Ramos (cell line): ENCODE results near the gene FH.

Experiments used
- in situ Hi-C: fragments of 300-500 bp; cut with MboI; formaldehyde crosslinking; loops from one replicate; pipeline ENCODE4 v1.14.3; 2022; ENCODE audit warnings: low sequenced_read_pairs; ENCODE audit not compliant: unreplicated experiment

The FH gene

DNA sequence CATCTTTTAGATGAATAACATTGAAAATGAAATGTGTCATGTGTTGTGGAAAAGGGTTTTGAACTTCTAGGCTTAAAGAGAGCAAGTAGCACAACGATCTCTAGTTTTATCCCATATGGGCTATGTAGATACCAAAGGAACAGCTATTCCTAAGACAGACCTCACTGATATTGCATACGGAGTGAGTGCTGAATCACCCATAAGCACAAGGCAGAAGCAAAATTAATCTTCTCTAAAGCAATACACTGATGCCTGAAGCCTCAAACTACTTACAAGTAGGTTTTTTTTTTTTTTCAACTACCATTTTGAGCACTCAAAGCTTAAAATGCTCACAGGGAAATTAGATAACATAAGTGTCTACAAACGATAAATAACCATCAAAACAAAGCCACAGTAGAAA is 7.6 kb upstream of the FH start:
- in situ Hi-C loops, result loop anchor here (10.0 kb wide), 2 partner anchors 318 to 488 kb away; partner anchors contain the start of gene EXO1

DNA sequence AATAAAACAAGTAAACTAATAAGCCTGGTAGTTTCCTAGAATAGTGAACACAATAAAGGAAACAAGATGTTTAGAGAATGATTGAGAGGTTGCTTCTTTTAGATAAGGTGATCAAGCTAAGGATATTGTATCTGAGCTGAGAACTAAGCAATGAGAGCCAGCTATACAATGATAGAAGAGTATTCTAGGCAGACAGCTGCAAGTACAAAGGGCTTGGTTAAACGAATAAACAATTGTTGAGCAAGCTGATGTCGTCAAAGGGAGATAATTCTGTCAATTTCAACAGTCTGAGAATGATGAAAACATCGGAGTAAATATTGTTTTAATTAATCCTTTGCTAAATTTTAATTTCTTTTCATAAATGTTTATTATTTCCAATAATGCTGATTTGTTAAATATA is 5.5 kb upstream of the FH start:
- in situ Hi-C loops, result loop anchor here (10.0 kb wide), 2 partner anchors 320 to 490 kb away; partner anchors contain the start of gene EXO1

DNA sequence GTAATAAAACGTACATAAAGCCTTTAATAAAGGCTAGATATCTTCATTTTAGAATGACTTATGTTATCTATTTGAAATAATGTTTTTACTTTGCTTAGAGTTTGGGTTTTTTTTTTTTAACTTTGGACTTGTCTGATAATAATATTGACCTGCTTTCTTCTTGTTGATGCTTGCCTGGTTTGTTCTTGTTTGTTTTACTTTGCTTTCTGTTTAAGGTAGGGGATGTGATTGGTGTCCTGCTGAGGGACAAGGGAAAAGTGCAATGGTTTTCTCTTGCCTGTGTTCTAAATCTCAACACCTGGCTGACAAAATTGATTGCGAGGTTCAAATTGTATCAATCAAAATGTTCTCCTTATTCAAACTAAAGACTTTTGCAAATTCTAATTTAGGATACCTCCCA is 2.2 kb upstream of the FH start:
- in situ Hi-C loops, result loop anchor here (10.0 kb wide), 2 partner anchors 323 to 493 kb away; partner anchors contain the start of gene EXO1

DNA sequence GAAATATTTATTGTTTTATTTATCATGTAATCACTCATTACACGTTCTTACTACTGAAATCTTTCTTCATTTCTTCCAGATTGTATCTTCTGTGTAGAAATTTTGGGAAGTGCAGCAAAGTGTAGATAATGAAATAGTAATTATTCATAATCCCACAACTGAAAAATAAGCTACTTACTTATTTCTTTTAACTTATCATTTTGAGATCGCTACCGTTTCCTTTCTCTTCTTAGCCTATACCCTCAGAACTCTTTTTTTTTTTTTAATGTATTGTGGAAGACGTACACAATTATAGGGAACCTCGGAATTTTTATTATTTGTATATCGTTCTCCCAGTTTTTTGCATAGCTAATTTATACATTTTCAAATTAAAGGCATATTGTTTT is 518 bp upstream of the FH start:
- in situ Hi-C loops, result loop anchor here (10.0 kb wide), 2 partner anchors 325 to 495 kb away; partner anchors contain the start of gene EXO1

DNA sequence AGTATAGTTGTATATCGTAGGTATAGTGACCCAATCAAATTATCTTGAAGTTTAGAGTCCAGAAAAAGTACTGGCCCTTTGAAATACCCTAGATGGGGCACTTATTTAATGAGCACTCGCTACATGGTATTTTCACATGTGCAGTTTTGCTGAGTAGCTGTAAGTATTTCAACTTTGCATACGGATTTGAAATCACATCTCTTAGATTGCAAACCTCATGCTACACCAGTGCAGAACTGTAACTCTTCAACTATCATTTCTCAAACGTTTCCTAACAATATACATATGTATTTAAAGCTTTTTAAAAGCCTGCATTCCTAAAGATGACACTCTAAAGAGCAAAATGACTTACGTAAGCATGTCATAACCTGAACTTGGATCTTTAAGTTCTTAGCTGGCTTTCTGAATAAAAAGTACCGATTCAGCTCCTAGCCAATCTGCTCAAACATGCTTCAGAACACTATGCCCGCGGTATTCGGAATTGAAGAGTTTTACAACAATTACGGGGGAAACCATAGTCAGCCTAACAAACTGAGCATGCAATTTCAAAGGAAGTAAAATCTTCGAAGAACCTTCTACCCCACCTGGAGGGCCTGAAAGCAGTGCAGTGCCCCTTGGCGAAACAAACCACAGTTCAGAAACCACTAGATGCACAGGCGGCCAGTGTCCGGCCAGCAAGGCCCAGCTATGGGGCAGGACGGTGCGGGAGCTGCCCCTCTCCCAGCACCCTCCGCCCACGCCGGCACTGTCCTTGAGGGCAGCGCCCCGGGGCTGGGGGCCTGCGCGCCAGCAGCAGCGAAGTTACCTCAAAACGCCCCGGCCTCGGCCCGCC is 863 bp downstream of the FH start:
- in situ Hi-C loops, result no loop called here

DNA sequence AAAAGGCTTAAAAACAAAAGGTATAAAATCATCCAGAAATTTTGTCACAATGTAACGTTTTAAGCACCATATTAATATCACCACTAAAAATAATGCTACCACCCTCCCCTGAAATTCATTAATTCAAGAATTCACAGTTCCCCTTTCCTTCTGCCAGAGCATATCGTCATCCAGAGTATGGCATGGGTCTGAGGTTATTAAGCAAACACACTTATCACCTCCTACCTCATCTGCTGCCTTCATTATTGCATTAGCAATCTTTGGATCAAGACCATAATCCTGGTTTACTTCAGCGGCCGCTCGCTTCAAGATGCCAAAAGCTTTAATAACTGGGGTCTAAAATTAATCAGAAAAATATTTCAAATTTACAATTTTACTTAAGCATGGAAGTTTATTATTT is 6.2 kb downstream of the FH start:
- in situ Hi-C loops, result no loop called here

DNA sequence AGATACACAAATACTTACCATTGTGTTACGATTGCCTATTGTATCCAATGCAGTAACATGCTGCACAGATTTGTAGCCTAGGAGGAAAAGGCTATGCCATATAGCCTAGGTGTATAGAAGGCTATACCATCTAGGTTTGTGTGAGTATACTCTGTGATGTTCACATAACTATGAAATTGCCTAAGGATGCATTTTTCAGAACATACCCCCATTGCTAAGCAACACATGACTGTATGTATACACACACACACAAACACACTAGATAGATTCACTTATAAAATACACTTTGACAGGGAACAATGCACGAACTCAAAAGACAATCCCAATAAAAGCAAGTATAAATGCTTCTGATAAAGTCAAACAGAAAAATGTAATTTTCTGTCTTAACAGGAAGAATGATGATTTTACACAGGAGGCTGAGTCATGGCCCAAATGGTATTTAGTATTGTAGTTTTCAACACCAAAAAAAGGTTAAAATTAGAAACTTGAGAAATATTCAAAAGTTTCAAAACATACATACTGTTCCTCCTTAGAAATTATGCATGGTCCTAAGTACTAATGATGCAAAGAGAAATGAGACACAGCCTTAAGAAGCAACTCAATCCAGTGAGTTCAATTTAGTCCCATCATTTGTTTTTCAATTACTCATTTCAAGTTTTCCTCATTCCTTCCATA is 12.2 kb downstream of the FH start:
- in situ Hi-C loops, result no loop called here

DNA sequence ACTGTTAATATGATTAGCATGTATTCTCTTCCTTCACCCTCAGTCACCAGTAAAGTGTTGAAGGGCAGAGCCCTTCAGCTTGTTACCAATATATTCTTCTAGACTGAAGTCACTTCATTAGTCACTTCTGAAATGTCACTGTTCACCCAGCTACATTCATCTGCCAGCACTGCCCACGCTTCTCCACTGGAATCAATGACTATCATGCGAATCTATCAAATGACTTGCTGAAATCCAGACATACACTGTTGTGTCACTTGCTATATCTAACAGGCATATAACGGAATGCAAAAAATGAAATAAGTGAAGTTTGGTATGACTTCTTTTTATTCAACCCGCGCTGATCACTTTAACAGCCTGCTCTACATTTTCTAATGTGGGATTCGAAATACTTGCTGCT is 16.1 kb downstream of the FH start:
- in situ Hi-C loops, result no loop called here

DNA sequence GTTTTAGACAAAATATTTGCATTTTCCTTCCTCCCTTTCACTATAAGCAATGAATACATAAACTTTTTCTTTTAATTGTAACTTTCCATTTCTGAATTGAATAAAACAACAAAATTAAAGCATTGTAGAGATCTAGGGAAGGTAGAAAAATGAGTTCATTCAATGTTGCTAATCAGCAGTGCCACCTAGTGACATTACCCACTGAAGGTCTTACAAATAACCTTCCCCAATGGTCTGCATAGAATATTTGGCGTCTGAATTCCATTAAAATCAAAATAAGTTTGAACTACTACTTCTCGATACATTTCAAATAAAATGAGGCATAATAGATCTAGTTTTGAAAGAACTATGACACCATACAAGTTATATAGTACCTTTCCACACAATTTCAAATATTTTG is 19.6 kb downstream of the FH start:
- in situ Hi-C loops, result loop anchor here (25.0 kb wide), 1 partner anchor 613 kb away; no protein-coding TSS in a partner anchor

DNA sequence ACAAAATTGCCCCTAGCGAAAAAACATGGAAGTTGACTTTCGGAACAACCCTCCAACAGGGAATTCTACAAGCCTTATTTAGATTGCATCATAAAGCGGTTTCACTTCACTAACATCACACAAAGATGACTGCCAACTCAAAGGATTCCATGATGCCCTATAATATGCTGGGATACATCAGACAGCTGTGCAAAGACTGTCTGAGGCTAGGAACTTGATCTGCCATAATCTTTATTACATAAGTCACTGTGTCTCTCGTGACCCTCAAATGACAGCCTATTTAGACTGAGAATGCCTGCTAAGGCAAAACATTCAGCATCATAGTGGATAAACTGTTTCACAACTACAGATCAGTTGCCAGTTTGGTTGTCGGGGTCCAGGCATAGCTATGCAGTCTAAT is 23.8 kb downstream of the FH start:
- in situ Hi-C loops, result loop anchor here (25.0 kb wide), 1 partner anchor 608 kb away; no protein-coding TSS in a partner anchor

DNA sequence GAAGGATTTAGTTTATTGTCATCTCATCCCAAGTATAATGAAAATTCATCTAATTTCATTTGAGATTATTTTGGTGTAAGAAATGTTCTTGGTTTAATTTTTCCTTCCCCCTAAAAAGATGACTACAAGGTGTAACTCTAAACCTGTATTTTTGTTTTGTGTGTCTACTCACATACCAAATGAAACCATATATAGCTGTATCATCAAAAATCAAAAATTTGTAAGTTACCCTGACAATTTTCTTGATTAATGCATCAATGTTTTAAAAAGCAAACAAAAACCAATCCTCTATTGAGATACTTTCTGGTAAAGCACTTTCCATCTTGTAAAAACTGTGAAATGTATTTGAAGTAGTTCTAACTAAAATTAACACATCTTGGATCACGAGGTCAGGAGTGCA is 30.8 kb downstream of the FH start:
- in situ Hi-C loops, result loop anchor here (25.0 kb wide), 1 partner anchor 601 kb away; no protein-coding TSS in a partner anchor

DNA sequence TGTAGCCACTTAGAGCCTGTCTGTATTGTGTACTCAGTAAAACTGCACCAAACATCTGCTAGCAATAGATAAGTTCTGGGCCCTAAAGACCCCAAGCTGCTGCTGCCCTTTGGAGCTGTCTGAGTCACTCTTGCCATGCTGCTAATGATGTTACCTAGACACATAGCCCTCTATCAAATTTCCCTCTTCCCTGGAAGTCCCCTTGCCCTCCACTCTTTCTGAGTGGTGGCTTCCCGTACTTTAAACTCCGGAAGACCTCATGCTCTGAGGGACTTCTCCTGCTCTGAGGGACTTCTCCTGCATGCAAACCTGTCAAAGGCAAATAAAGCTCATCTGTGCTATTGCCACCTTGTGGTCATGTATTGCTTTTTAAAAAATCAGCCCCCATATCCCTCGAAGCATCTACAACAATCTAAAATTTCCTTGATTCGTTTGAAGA is 34.0 kb downstream of the FH start:
- in situ Hi-C loops, result loop anchor here (25.0 kb wide), 1 partner anchor 598 kb away; no protein-coding TSS in a partner anchor

DNA sequence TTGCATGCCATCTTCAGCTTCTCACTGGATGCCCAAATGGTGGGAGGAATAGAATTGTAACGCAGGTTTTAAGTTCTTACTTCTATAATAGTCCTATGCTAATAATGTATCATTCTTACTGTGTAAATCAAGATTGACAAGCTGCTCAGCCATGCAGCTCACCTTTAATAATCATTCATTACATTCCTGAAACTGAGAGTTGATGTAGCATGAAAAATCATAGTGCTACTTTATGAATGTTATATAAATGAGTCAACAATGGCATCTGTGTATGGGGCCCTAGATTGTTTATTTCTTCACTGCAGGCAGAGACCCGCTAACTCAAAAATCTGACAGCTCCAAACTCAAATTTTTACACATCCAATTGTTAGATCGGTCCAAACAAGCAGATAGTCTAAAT is 34.4 kb downstream of the FH start:
- in situ Hi-C loops, result loop anchor here (25.0 kb wide), 1 partner anchor 598 kb away; no protein-coding TSS in a partner anchor

DNA sequence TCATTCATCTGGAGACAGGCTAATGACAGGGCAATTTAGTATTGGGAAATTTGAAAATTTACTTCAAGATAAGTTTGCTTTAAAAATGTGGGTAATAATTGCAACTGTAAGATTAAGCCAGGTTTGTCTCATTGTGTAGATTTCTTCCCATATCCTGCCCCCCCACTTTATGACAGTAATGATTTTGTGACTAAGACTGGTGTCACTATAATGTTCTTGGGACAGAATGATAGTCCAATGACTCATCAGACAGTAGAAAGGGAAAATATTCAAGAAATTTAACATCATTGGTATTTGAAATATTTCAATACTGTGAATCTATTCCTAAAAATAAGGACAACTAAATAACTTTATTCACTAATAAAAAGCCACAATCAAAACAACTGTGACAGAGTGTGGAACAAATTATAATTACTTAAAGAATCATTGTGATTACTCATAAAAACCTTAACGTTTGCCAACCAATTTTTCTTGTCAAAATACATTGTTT is 36.7 kb downstream of the FH start:
- in situ Hi-C loops, result loop anchor here (25.0 kb wide), 1 partner anchor 596 kb away; no protein-coding TSS in a partner anchor

DNA sequence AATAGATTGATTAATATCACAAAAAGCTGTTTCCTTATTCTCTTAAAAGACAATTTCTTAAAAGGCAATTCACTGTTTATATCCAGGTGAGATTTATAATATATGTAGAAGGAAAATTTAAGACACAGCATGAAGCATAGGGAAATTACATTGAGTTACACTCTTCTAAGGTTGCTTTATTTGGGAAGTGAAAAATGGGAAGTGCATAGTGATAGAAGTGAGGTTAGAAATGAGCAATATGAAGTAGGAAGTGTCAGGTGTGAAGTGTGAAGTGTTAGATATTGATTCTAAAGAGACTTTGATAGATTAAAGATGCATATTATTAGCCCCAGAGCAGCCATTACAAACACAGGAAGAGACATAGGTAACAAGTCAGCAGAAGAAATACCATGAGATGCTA is 40.3 kb downstream of the FH start:
- in situ Hi-C loops, result loop anchor here (25.0 kb wide), 1 partner anchor 592 kb away; no protein-coding TSS in a partner anchor

DNA sequence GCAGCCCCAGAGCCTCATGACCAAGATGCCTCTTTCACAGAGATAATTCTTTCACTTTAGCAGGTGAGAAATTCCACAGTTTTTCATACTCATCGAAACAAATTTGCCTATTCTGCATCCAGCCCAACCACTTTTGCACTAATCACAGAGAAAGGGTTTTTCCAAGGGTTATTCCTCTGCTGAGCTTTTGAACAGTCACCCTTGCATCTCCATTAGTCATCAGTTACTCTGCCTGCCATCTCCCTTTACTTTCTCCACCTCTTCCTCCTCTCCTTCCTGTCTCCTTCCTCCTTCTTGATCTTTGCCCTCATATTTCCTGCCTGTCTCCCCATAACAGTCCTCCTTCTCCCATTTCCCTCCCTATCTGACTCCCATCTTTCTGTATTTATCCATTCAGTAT is 43.9 kb downstream of the FH start:
- in situ Hi-C loops, result loop anchor here (25.0 kb wide), 1 partner anchor 588 kb away; no protein-coding TSS in a partner anchor

DNA sequence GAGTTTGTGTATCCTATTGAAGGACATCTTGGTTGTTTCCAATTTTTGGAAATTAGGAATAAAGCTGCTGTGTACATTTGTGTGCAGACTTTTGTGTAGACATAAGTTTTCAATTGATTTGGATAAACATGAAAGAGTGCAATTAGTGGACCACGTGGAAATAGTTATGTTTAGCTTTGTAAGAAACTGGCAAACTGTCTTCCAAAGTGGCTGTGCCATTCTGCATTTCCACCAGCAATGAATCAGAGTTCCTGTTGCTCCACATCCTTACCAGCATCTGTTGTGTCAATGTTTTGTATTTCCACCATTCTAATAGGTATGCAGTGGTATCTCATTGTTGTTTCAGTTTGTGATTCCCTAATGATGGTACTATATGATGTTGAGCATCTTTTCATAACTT is 46.5 kb downstream of the FH start:
- in situ Hi-C loops, result no loop called here

DNA sequence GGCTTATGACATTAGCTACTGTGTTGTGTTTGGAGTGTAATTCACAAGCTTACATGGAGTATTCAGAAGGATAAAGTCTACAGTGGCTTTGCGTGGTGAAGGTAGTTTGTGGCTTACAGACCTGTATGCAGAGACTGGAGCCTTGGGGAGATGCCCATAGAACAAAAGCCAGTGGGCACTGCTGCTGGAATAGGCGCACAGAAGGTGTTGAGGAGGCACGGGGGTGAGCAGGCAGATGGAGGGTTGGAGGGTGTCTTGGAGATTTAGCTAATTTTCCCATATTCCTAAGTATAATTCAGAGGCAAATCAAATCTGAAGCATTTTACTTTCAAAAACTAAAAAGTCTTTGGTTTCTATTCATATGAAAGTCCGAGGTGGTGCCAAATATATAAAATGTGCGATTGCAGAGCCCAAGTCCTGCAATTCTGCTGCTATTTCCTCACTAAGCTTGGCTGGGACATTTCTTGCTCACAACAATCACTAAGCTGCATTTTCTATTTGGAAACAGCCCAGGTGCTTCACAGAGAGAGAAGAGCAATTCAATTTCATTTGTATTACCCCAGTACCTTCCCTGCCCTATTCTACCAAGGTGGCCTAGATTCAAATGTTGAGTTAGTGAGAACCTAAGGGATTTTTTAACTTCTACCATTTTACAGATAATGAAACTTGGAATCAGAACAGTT is 48.5 kb downstream of the FH start:
- in situ Hi-C loops, result no loop called here

DNA sequence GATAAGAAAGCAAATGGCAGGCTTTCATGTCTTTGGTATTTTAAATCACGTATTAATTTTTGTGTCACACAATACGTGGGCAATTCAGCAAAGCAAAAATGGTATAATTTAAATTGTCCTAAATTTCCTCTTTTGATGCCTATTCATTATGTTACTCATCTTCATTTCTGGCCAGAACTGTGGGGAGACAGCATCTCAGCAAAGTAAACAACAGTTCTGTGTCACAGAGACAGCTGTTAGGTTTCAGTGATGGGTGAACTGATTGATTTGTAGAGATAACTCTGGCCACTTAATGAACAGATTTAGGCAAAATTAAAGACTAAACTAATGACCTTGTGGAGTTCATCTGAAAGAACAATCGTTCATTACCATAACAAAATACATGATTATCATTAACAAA is 49.2 kb downstream of the FH start:
- in situ Hi-C loops, result no loop called here

DNA sequence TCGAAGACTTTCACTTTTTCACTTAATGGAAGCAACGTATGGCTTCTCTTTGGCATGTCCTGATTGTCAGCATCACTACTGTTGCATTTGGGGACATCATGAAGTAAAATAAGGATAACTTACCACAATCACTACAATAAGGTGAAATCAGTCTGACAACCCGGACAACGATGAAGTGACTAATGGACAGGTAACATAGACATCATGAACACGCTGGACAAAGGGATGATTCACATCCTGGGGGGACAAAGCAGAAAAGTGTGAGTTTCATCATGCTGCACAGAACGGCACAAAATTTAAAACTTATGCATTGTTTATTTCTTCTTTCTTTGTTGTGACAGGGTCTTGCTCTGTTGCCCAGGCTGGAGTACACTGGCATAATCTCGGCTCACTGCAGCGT is 53.9 kb downstream of the FH start:
- in situ Hi-C loops, result no loop called here
